H9 (cell line): Measurements from ENCODE around the gene APOL6. TPM values are rescaled to one million over a fixed set of nuclear protein-coding genes. Genes with fewer than 3 reads are reported as not detected.

ENCODE experiments used
- DNase-seq: peaks from one replicate; pipeline ENCODE4 v3.0.0-alpha.2; 2017
- H2AFZ ChIP-seq: one replicate; pipeline ENCODE4 v1.6.1; 2013; ENCODE audit warnings: mild to moderate bottlenecking, low read length, control low read depth, moderate library complexity
- H2AK5ac ChIP-seq: 2 replicates; pipeline ENCODE4 v1.6.1; 2013; ENCODE audit warnings: low read length, control low read depth, mixed read lengths; ENCODE audit not compliant: insufficient read length
- H2BK120ac ChIP-seq: one replicate; pipeline ENCODE4 v1.6.1; 2013; ENCODE audit warnings: low read depth, mild to moderate bottlenecking, low read length, control low read depth, inconsistent platforms; ENCODE audit not compliant: poor library complexity, severe bottlenecking
- H2BK12ac ChIP-seq: 2 replicates; pipeline ENCODE4 v1.6.1; 2013; ENCODE audit warnings: low read length, control low read depth, mixed read lengths, low read depth; ENCODE audit not compliant: insufficient read length
- H2BK15ac ChIP-seq: 2 replicates; pipeline ENCODE4 v1.6.1; 2013; ENCODE audit warnings: low read depth, low read length, control low read depth
- H2BK20ac ChIP-seq: one replicate; pipeline ENCODE4 v1.6.1; 2013; ENCODE audit warnings: low read depth, mild to moderate bottlenecking, low read length, control low read depth, inconsistent platforms; ENCODE audit not compliant: poor library complexity, severe bottlenecking
- H2BK5ac ChIP-seq: 2 replicates; pipeline ENCODE4 v1.6.1; 2013; ENCODE audit warnings: low read length, control low read depth, mixed read lengths; ENCODE audit not compliant: insufficient read length
- H3K14ac ChIP-seq: 2 replicates; pipeline ENCODE4 v1.6.1; 2013; ENCODE audit warnings: low read length, control low read depth; ENCODE audit not compliant: insufficient read depth
- H3K18ac ChIP-seq: 2 replicates; pipeline ENCODE4 v1.6.1; 2013; ENCODE audit warnings: low read depth, mild to moderate bottlenecking, mixed read lengths, low read length, control low read depth; ENCODE audit not compliant: insufficient read length
- H3K23ac ChIP-seq: 2 replicates; pipeline ENCODE4 v1.6.1; 2013; ENCODE audit warnings: low read length, control low read depth, mixed read lengths, low read depth; ENCODE audit not compliant: insufficient read length
- H3K23me2 ChIP-seq: 2 replicates; pipeline ENCODE4 v1.6.1; 2013; ENCODE audit warnings: low read depth, mild to moderate bottlenecking, mixed read lengths, low read length, control low read depth; ENCODE audit not compliant: insufficient read length, poor library complexity, severe bottlenecking
- H3K27ac ChIP-seq: 2 replicates; pipeline ENCODE4 v1.5.1; 2013; ENCODE audit warnings: low read length, control low read depth, mixed read lengths, low read depth; ENCODE audit not compliant: insufficient read length
- H3K27me3 ChIP-seq: 2 replicates; pipeline ENCODE4 v1.6.1; 2013; ENCODE audit warnings: low read length, control low read depth, inconsistent platforms; ENCODE audit not compliant: insufficient read depth
- H3K4ac ChIP-seq: 2 replicates; pipeline ENCODE4 v1.6.1; 2013; ENCODE audit warnings: low read depth, mild to moderate bottlenecking, control low read depth, inconsistent platforms, low read length, moderate library complexity
- H3K4me1 ChIP-seq: 2 replicates; pipeline ENCODE4 v1.6.1; 2013; ENCODE audit warnings: low read length, control low read depth, inconsistent platforms; ENCODE audit not compliant: insufficient read depth
- H3K4me2 ChIP-seq: 2 replicates; pipeline ENCODE4 v1.6.1; 2013; ENCODE audit warnings: low read length, control low read depth, mixed read lengths; ENCODE audit not compliant: insufficient read length, insufficient read depth
- H3K56ac ChIP-seq: 2 replicates; pipeline ENCODE4 v1.6.1; 2013; ENCODE audit warnings: low read depth, mild to moderate bottlenecking, mixed read lengths, low read length, control low read depth; ENCODE audit not compliant: insufficient read length
- H3K79me1 ChIP-seq: 2 replicates; pipeline ENCODE4 v1.6.1; 2013; ENCODE audit warnings: low read depth, mild to moderate bottlenecking, moderate library complexity, low read length, control low read depth, inconsistent platforms; ENCODE audit not compliant: insufficient read depth, poor library complexity, severe bottlenecking
- H3K79me2 ChIP-seq: 2 replicates; pipeline ENCODE4 v1.6.1; 2013; ENCODE audit warnings: low read length, control low read depth, inconsistent platforms; ENCODE audit not compliant: insufficient read depth
- H3K9ac ChIP-seq: 2 replicates; pipeline ENCODE4 v1.6.1; 2013; ENCODE audit warnings: low read length, control low read depth, mixed read lengths; ENCODE audit not compliant: insufficient read length; ENCODE audit errors: extremely low read depth
- H3K9me3 ChIP-seq: one replicate; pipeline ENCODE4 v1.6.1; 2013; ENCODE audit warnings: low read depth, low read length, inconsistent platforms; ENCODE audit not compliant: control insufficient read depth
- H3T11ph ChIP-seq: one replicate; pipeline ENCODE4 v1.6.1; 2013; ENCODE audit warnings: mild to moderate bottlenecking, low read length, control low read depth, inconsistent platforms
- H4K20me1 ChIP-seq: one replicate; pipeline ENCODE4 v1.6.1; 2013; ENCODE audit not compliant: control insufficient read depth, insufficient read length, insufficient read depth
- H4K5ac ChIP-seq: 2 replicates; pipeline ENCODE4 v1.6.1; 2013; ENCODE audit warnings: low read depth, mild to moderate bottlenecking, mixed read lengths, low read length, control low read depth; ENCODE audit not compliant: insufficient read length
- H4K8ac ChIP-seq: replicated peaks from 2 replicates; pipeline ENCODE4 v1.6.1; 2013; ENCODE audit warnings: low read length, control low read depth, mixed read lengths, low read depth; ENCODE audit not compliant: insufficient read length
- H4K91ac ChIP-seq: 2 replicates; pipeline ENCODE4 v1.6.1; 2013; ENCODE audit warnings: low read depth, mild to moderate bottlenecking, moderate library complexity, mixed read lengths, low read length, control low read depth; ENCODE audit not compliant: insufficient read length
- H3K27ac Mint-ChIP-seq, 3 experiments: 2 replicates in 2 of 3; 3 replicates in 1 of 3; pipeline ENCODE4 v1.8.0; 2020 to 2021; ENCODE audit warnings: mixed read lengths in 3 of 3, mild to moderate bottlenecking in 1 of 3, moderate library complexity in 1 of 3
- H3K27me3 Mint-ChIP-seq: 2 replicates; pipeline ENCODE4 v1.8.0; 2021; ENCODE audit warnings: low read depth, mild to moderate bottlenecking, moderate library complexity, mixed read lengths
- H3K36me3 Mint-ChIP-seq, 3 experiments: 2 replicates in 2 of 3; 3 replicates in 1 of 3; pipeline ENCODE4 v1.8.0; 2020 to 2021; ENCODE audit warnings: low read depth in 3 of 3, mixed read lengths in 3 of 3; ENCODE audit not compliant: insufficient read depth in 1 of 3
- H3K4me1 Mint-ChIP-seq, 2 experiments: 2 replicates each; pipeline ENCODE4 v1.8.0; 2020; ENCODE audit warnings: mixed read lengths in 2 of 2
- H3K4me3 Mint-ChIP-seq, 2 experiments: 2 replicates in 1 of 2; 3 replicates in 1 of 2; pipeline ENCODE4 v1.8.0; 2020 to 2021; ENCODE audit warnings: mild to moderate bottlenecking in 2 of 2, mixed read lengths in 2 of 2, moderate library complexity in 1 of 2
- H3K9me3 Mint-ChIP-seq, 2 experiments: 2 replicates in 1 of 2; 3 replicates in 1 of 2; pipeline ENCODE4 v1.8.0; 2020; ENCODE audit warnings: mild to moderate bottlenecking in 2 of 2, mixed read lengths in 2 of 2, moderate library complexity in 1 of 2
- CTCF ChIP-seq: fragments of 200-600 bp; sonication (generic); conservative IDR thresholded peaks from 3 replicates; pipeline ENCODE4 v1.8.0; 2021; ENCODE audit warnings: antibody characterized with exemption, mild to moderate bottlenecking
- WGBS: extraction: QIAGEN DNeasy Blood & Tissue Kit; methylation state at CpG from one replicate; pipeline ENCODE4 v1.1.7; 2013; ENCODE audit warnings: missing lambda C conversion rate, low lambda C conversion rate, mixed read lengths; ENCODE audit not compliant: insufficient read length; ENCODE audit errors: extremely low coverage; 5-methylcytosine and 5-hydroxymethylcytosine counted together
- total RNA-seq: library from RNA; stranded (reverse); gene quantifications from 2 replicates; pipeline ENCODE4 v1.2.1, GENCODE V29; 2021

The APOL6 gene
- total RNA-seq, 1 experiment from 2014 or later: 0.07 TPM

GRCh38 chr22:35643991-35644390 is 4.3 kb upstream of the APOL6 start:
- H3K18ac ChIP-seq: no peak overlapping the region
- no peak overlapping the region for H3K23ac ChIP-seq
- no peaks in the 10 kb centered on the region for H3K9me3 ChIP-seq
- H3T11ph ChIP-seq: no peak overlapping the region
- H2BK15ac ChIP-seq: no peak overlapping the region
- Mint-ChIP-seq H3K4me3 (no peak overlapping the region), H3K27me3 (no peaks in the 10 kb centered on the region; the same call in 1 of the 2 replicates), H3K9me3 (no peaks in the 10 kb centered on the region), H3K27ac (no peak overlapping the region), H3K36me3 (no peaks in the 10 kb centered on the region; a peak in 1 of 7 replicates), H3K4me1 (peaks cover 38% of the 10 kb centered on the region in 2 experiments)
- H2BK120ac ChIP-seq: no peak overlapping the region
- H3K56ac ChIP-seq: no peak overlapping the region
- H2BK12ac ChIP-seq: no peak overlapping the region
- H3K79me1 ChIP-seq: no peaks in the 10 kb centered on the region
- no peak overlapping the region for H2AFZ ChIP-seq
- H2BK5ac ChIP-seq: no peak overlapping the region
- no peak for TF ChIP-seq CTCF
- H3K79me2 ChIP-seq: no peaks in the 10 kb centered on the region
- no peak overlapping the region for H3K27ac ChIP-seq
- H3K9ac ChIP-seq: no peak overlapping the region
- H4K91ac ChIP-seq: no peak overlapping the region
- no peak overlapping the region for H3K4me2 ChIP-seq
- no peak overlapping the region for H3K14ac ChIP-seq
- DNase-seq: no peak
- no peaks in the 10 kb centered on the region for H4K20me1 ChIP-seq
- no peak overlapping the region for H2AK5ac ChIP-seq
- no peak overlapping the region for H4K8ac ChIP-seq
- H3K23me2 ChIP-seq: no peaks in the 10 kb centered on the region
- peaks cover 2% of the 10 kb centered on the region; the same call in 1 of the 2 replicates for H3K4me1 ChIP-seq
- no peak overlapping the region for H4K5ac ChIP-seq
- no peak overlapping the region for H2BK20ac ChIP-seq
- H3K27me3 ChIP-seq: no peaks in the 10 kb centered on the region
- H3K4ac ChIP-seq: no peak overlapping the region
- WGBS: no CpG with 5 or more reads among the region's 1 CpG
